Fibroblast of skin of right biceps (primary cell): ENCODE results near the gene LRP8.

Source experiments
- DNase-seq: peaks from one replicate; pipeline ENCODE4 v3.0.0-alpha.2; 2013

Gene LRP8

DNA sequence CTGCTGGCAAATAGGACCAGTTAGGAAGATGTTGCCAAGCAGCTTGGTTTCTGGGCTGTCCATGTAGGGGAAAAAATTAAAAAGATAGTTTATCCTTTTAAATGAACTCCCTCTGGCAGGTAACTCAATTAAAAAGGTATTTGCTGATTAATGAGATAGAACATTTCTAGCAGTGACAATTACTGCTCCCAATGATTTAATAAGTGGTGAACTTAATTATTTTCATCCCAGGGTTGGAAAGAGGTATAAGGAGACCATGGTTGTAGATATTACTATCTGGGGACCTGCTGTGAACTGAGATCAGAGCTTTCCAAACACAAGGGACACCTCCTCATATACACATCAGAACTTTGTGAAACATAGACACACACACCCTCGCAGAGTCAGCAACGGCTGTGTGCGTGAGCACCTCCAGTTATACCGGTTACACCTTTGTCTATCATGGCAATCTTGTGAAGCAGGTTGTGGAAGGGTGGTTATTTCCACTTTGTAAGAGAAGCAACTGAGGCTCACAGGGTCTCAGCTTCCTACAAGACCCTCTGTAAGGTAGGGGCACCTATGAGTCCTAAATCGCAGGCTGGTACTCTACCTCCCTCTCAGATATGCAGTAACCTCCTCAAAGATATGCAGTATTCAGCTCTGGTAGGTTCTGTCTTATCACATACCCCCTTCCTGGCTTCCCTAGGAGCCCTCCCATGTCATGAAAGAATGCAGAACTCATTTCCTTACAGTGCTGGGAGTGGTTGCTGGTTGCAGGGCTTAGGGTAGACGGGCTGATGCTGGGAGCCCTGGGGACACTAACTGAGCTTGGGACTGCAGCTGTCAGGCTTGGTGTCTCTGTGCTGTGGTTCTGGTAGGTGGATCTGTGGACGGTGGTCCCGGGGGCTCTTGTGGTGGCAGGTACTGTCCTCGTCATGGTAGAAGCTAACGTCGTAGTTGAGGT is 71.1 kb downstream of the LRP8 start:
- no peak for DNase-seq

DNA sequence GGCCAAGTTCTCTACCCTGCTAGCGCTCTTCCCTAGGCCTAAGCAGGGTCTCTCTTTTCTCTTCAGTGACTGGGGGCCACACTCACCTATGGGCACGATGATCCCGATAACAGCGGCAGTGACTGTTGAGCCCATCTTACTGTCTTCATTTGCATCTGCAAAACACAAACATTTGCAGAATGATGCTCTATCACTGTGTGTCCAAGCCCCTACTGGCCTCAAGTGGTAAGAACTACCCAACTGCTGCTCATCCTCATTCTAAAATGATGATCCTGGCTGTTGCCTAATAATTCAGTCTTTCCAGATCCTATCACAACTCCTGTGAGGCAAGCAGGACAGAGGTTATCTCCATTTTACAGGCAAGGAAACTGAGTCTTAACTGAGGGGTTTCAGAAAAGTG is 72.8 kb downstream of the LRP8 start:
- no peak for DNase-seq

DNA sequence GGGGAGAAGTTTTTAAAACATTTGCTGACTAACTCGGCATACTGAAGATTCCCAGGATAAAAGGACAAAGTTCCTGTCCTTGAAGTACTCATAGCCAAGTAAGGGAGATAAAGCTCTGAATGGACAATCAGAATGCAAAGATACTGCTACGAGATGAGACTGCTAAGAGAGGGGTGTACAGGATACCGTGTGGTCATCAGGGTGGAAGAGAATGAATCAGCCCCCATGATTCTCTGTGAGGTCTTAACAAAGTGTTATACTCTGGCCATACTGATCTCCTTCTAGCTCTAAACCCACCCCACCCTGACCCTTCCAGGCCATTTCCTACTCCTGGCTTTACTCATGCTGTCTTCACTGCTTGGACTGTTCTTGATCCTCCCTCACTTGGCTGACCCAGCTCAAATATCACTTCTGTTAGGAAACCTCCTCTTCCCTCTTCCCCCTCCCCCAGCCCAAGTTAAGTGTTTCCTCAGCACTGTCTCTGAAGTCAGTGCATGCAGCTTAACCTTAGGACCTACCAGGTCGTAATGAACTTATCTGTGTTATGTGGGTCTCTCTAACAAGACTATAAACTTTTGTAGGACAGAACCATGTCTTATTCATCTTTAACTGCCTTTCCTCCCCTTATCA is 73.7 kb downstream of the LRP8 start:
- peak; percentile 19 for DNase-seq

DNA sequence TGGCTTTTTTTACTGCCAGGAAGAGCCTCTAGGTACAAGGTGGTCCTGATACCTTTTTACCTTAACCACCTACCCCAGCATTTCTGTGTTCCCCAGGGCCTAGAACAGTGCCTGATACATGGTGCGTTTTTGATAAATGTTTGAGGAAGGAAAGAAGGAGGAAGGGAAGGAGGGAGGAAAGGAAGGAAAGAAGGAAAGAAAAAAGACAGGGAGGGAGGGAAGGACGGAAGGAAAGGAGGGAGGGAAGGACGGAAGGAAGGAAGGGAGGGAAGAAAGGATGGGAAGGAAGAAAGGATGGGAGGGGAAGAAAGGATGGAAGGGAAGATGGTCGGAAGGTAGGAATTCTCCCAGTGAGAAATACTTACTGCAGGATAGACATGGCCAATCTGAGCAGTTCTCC is 77.5 kb downstream of the LRP8 start:
- no peak for DNase-seq

DNA sequence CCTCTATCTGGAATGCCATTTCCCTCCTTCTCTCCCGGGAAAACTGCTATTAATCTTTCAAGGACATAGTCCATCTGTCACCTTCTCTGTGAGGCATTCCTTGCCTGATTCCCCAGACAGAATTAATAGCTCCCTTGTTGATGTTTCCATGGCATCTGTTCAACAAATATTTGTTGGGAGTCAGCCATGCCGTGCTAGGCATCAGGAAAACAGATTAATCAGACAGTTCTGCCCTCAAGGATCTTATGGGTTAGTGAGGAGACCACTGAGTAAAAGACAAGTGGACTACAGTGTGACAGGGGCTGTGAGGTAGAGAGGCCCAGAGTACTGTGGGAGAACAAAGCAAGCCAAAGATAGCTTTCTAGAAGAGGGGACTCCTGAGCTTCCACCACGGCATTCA is 78.2 kb downstream of the LRP8 start:
- peak; percentile 53 for DNase-seq

DNA sequence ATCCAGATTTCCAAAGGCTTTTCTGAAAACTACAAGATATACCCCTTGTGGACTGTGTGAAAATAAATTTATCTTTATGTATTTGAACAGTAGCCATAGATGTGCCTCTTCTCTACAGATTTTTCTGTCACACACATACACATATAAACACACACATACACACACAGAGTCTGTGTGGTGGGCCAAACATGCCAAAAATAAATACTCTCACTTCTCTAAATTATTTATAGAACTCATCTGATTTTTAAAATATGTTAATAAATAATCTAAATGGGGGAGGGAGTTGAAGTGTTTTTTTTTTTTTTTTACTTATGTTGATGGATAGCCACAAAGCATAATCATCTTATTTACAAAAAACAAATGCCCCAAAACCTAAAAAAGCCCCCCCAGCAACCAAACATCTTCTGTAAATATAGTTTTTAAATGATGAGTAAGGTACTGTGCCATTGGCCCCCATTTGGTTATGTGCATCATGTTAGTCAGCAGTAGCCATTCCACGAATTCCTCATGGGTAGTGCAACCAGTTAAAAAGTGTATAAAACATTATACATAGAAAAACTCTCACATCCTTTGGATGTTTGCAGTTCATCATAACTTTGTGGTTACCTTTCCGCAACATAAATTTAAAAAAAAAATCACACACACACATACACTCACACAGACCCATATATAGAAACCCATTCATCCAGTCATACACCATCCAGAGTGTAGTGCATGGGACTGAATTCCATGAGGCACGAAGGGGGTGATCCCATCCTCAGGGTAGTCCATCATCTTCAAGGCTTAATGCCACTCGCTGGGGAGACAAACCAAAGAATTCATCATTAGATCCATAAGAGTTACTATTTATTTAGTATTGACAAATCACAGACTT is 81.4 kb downstream of the LRP8 start:
- DNase-seq, result peak; percentile 97

DNA sequence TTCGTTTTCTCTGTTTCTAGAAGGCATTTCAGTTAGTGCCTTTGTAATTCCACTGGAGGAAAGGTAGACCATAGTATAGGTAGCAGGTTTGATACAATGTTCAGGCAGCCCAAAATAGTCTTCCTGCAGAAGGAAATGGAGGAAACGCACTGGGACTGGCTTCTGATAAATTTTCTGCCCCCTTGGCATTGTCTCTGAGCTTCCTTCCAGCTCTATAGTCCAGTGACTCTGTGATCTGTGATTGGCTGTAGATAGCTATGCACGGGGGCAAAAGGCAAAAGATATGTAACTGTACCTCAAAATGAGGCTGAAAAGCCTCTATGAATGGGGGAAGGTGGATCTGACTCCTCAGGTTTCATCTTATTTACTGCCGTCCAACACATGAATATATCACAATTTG is 83.7 kb downstream of the LRP8 start:
- no peak for DNase-seq

DNA sequence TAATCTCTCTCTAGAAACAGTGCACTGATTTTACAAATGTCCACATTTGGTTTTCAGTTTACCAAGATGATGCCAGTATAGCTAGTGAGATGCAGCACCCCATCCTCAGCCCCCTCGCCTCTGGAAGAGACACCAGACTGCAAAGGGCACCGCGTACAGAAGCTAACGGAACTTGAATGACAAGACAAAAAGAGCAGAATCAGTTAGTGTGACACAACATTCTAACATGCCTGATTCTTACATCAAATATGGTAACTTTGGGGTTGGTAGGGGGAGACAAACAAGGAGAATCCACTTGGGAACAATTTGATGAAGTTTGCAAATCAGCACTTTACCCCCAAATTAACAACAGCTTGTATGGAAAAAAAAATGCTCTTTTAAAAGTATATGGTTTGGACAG is 85.5 kb downstream of the LRP8 start:
- DNase-seq, result no peak

DNA sequence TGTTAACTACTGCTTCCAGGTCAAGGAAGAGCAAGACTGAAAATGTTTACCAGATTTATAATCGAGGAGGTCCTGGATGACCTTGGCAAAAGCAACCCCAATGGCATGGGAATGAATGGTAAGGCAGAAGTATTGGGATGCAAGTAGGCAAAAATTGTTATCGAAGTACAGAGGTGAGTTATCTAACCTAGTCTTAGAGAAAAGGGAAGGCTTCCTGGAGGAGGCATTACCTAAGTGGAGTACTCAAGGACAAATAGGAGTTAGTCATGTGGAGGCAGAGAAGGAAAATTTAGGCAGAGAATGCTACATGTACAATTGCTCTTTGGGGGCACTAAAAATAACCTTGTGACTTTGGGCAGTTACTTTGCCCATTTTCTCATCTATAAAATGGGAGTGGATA is 86.0 kb downstream of the LRP8 start:
- no peak for DNase-seq

DNA sequence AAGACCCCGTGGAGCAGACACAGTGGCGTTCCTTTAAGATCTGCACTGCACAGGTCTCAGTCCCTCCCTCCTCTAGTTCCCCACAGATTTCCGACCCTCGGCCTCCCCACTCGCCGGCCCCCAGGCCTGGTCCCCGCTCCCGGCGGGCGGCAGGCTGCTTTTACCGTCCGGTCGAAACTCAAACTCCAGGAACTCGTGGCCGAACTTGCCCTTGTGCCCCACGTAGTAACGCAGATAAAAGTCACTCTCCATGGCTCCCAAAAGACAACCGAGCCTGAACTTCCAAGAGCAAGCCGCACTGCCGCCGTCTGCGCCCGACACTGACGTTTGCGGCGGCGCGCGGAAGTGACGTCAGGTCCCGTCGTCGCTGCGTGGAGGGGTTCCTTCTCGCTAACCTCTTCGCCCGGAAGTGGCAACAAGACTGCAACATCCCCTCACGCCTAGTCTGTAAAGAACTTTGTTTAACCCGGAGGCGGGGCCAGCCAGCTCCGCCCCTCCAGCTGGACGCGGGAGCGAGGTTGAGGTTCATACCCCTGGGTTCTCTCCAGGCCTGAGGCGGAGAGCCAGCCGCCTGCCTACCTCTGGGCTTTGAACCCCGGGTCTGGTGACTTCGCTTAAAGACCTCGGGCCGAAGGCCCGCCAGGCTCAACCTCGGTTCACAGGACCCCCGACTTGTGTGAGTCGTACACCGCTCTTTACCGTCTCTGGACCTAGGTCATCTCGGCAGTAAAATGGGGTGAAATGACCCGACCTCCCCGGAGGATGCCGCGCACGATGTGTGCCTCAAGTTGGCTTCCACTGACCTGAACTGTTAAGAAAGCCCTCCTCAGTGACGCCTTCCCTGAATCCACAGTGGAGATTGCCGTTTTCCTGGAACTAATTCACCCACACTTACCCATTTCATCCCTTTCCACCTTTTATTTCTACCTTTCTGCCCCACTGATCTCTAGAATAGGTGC is 89.4 kb downstream of the LRP8 start, which contains the start of gene MAGOH:
MAGOH (minus strand) TSS at position 322 of the 959 bp plus-strand sequence; CDS start at position 252, 70 bp downstream.
- DNase-seq, result peak; percentile 96

DNA sequence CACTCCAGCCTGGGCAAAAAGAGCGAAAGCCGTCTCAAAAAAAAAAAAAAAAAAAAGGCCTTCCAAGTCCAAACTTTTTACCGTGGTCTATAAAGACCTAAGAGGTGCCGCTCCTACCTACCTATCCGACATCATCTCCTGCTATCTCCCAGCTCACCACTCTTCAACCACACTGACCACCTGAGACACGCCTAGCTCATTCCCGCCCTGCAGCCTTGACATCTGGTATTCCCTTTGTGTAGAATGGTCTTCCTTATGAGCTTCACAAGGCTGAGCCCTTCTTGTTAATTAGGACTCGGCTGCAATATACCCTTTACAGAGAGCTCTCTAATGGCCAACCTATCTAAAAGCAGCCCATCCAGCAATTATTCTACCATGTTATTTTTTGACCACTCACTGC is 90.2 kb downstream of the LRP8 start:
- DNase-seq, result no peak

DNA sequence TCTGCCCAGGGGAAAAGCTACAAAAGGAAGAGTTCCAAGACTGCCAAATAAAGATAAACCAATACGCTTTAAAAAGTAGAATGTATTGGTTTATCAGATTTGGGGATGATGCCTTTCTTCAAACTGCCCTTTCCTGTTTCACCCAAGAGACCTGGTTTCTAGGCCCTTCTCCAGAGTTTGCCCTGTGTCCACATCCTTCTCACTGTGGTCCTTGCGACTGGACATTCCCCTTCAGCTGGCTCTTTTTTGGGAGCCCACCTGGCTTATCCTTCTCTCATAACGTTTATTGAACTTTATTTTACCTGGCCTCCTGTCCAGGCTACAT is 106.9 kb downstream of the LRP8 start:
- DNase-seq, result no peak

DNA sequence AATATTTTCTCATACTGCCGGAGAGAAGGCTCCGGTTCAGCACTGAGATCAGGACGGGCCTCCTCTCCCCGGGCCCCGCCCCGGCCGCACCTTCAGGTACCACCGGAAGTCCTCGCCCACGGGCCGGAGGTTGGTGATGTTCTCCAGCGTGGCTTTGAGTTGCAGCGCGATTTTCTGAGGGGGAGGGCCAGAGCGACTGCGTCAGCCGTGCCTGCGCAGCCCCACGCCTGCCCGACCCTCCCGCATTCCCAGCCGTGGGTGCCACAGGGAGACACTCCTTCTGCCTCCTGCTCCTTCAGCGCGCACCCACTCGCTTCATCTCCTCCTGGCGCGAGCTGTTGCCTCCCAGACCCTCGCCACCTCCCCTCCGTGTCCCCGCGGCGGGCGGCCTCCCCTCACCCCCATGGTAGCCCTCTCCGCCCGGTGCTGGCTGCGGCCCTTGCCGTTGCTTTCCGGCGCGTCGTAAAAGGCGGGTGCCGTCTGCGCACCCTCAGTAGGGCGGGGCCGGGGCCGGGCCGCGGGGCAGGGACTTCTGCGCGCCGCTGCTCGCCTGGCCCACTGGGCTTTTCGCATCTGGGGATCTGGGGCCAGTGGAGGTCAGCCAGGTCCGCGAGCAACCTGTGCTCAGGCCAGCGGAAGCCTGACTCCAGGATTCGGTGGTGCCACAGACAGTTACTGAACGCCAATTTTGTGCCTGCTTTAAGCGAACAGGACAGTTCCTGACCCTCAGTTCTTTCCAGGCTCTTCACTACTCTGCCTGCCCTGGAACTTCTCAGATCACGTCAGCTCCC is 107.5 kb downstream of the LRP8 start, which contains the start of gene CZIB:
CZIB (minus strand) TSS at position 464 of the 791 bp plus-strand sequence; CDS start at position 405, 59 bp downstream.
- DNase-seq, result peak; percentile 90

DNA sequence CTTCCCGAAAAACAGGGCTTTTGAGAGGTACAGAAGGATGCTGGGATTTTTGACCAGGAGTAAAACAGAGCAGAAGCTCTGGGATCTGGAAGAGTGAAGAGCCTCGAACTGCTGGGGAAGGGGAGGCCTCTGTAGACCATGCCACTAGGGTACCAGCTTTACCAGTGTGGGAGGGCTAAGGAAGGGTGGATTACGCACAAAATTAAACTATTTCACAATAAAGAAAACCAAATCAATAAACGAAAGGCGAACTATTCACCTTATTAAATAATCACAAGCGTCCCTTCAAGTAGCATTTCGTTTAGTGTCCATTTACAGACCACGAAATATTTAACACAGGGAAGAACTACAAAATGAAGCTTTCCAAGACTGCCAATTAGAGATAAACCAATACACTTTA is 108.2 kb downstream of the LRP8 start:
- no peak for DNase-seq

DNA sequence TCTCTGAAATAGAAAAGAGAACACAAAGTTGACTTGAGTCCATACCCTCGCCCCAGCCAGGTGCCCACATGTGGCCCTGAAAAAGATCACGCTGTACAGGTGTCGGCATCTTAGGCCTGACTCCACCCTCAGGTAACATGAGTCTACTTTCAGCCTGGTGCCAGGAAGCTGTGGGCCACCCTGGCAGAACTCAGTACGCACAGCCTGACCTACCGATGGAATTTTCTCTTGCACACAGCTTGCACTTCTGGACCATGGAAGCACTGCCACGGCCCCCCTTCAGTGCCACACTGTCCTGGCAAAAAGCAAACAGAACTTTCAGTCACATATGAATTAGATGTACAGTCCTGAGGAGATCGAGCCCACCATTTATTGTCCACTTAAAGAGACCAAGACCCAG is 109.7 kb downstream of the LRP8 start:
- no peak for DNase-seq

DNA sequence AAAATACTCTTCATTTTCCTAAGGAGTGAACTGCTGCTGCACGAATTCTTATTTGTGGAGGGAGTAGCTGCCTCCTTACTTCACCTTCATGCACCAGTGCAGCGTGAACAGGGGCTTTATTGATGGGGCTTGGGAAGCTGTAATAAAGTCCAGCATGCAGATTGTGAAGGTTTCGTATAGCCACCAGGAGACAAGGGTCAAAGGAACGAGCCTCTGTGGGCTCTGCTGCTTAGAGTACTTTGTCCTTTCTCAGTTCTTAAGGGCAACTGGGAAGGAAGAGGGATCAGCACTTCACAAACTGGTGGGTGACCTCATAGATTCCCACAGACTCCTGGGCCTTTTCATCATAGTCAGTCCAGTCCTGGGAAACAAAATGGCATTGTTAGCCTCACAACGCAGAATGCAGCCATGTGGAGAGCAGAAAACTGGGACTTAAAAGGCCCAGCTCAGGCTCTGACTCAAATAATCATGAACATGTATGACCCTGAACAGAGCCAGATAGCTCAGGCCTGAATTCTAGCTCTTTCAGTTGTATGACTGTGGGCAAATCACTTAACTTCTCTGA is 113.4 kb downstream of the LRP8 start:
- no peak for DNase-seq

DNA sequence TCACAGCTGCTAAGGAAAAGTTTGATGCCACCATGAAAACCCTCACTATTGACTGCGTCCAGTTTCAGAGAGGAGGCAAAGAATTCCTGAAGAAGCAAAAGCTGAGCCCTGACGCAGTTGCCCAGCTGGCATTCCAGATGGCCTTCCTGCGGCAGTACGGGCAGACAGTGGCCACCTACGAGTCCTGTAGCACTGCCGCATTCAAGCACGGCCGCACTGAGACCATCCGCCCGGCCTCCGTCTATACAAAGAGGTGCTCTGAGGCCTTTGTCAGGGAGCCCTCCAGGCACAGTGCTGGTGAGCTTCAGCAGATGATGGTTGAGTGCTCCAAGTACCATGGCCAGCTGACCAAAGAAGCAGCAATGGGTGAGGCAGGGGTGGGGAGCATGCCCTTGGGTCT is 116.9 kb downstream of the LRP8 start:
- DNase-seq, result no peak

DNA sequence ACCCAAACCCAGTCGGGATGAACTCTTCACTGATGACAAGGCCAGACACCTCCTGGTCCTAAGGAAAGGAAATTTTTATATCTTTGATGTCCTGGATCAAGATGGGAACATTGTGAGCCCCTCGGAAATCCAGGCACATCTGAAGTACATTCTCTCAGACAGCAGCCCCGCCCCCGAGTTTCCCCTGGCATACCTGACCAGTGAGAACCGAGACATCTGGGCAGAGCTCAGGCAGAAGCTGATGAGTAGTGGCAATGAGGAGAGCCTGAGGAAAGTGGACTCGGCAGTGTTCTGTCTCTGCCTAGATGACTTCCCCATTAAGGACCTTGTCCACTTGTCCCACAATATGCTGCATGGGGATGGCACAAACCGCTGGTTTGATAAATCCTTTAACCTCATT is 117.5 kb downstream of the LRP8 start:
- DNase-seq, result no peak

DNA sequence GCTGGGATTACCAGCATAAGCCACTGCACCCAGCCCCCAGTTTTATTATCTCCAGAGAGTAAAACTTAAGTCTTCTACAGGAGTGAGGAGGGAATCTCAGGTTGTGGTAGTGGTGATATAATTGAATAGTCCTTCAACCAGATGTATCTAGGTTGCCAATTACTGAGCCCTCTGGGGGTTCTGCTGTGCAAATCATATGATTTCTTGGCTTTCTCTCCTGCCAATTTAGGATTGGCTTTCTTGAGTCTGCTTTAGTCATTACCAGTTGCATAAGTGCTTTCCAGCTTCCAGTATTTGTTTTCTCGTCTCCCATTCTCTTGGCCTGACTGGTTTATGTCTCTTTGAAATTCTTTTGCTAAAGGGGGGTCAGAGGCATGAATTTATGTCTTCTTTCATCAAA is 120.1 kb downstream of the LRP8 start:
- DNase-seq, result no peak

DNA sequence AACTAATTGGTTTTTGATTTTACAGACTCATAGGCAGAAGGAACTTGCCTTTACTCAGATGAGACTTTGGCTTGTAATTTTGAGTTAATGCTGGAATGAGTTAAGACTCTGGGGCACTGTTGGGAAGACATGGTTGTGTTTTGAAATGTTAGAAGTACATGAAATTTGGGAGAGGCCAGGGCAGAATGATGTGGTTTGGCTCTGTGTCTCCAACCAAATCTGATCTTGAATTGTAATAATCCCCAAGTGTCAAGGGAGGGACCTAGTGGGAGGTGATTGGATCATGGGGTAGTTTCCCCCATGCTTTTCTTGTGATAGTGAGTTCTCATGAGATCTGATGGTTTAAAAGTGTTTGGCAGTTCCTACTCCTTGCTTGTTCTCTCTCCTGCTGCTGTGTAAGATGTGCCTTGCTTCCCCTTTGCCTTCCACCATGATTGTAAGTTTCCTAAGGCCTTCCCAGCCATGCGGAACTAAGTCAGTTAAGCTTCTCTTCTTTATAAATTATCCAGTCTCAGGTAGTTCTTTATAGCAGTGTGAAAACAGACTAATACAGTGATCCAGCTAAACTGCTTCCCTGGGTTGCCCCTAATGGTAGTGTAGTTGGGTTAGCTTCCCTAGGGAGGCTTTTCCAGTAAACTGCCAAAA is 121.0 kb downstream of the LRP8 start:
- DNase-seq, result no peak
